ENCODE results near the gene NOB1.

NOB1 gene

GRCh38 chr16:69741519-69741918 is 13.2 kb downstream of the NOB1 start:
- TF ChIP-seq POLR2AphosphoS5 (IDR thresholded peaks at IDR 0.05; ENCODE audit: low read depth, low read length) (no peak), REST (IDR thresholded peaks at IDR 0.05; ENCODE audit: insufficient read depth in 1 of 2, low read depth in 2 of 2, low read length in 2 of 2) (no peak), FOXP2 (optimal IDR thresholded peaks at IDR 0.05; ENCODE audit: borderline replicate concordance, extremely low read depth, extremely low read length, insufficient read depth) (no peak), SIN3A (IDR thresholded peaks at IDR 0.05; ENCODE audit: borderline replicate concordance, insufficient read depth, low read length) (no peak), TAF1 (IDR thresholded peaks at IDR 0.05; ENCODE audit: borderline replicate concordance, insufficient read depth, low read length) (no peak)

GRCh38 chr16:69732101-69732500 is 22.6 kb downstream of the NOB1 start:
- TF ChIP-seq FOXP2 (optimal IDR thresholded peaks at IDR 0.05; ENCODE audit: borderline replicate concordance, extremely low read depth, extremely low read length, insufficient read depth) = no peak
- no peak for TF ChIP-seq SIN3A (IDR thresholded peaks at IDR 0.05; ENCODE audit: borderline replicate concordance, insufficient read depth, low read length)
- TF ChIP-seq REST (IDR thresholded peaks at IDR 0.05; ENCODE audit: insufficient read depth in 1 of 2, low read depth in 2 of 2, low read length in 2 of 2) = no peak
- no peak for TF ChIP-seq TAF1 (IDR thresholded peaks at IDR 0.05; ENCODE audit: borderline replicate concordance, insufficient read depth, low read length)
- TF ChIP-seq POLR2AphosphoS5 (IDR thresholded peaks at IDR 0.05; ENCODE audit: low read depth, low read length) = no peak

GRCh38 chr16:69727916-69728270 is 26.8 kb downstream of the NOB1 start:
- TF ChIP-seq TAF1 (IDR thresholded peaks at IDR 0.05; ENCODE audit: borderline replicate concordance, insufficient read depth, low read length) = no peak
- no peak for TF ChIP-seq POLR2AphosphoS5 (IDR thresholded peaks at IDR 0.05; ENCODE audit: low read depth, low read length)
- no peak for TF ChIP-seq SIN3A (IDR thresholded peaks at IDR 0.05; ENCODE audit: borderline replicate concordance, insufficient read depth, low read length)
- no peak for TF ChIP-seq REST (IDR thresholded peaks at IDR 0.05; ENCODE audit: insufficient read depth in 1 of 2, low read depth in 2 of 2, low read length in 2 of 2)
- TF ChIP-seq FOXP2 (optimal IDR thresholded peaks at IDR 0.05; ENCODE audit: borderline replicate concordance, extremely low read depth, extremely low read length, insufficient read depth) = no peak

GRCh38 chr16:69726313-69727060 is 28.2 kb downstream of the NOB1 start, which contains the start of gene NQO1:
Gene NQO1 (minus strand): TSS chr16:69726560. CDS start chr16:69726439, 121 bp downstream.
- TF ChIP-seq POLR2AphosphoS5 (IDR thresholded peaks at IDR 0.05; ENCODE audit: low read depth, low read length) (peak; percentile 61; the same call in 1 of the 2 replicates), FOXP2 (optimal IDR thresholded peaks at IDR 0.05; ENCODE audit: borderline replicate concordance, extremely low read depth, extremely low read length, insufficient read depth) (no peak)

GRCh38 chr16:69725480-69726312 is 29.0 kb downstream of the NOB1 start:
- no peak for TF ChIP-seq POLR2AphosphoS5 (IDR thresholded peaks at IDR 0.05; ENCODE audit: low read depth, low read length)

GRCh38 chr16:69724981-69725479 is 29.7 kb downstream of the NOB1 start:
- TF ChIP-seq FOXP2 (optimal IDR thresholded peaks at IDR 0.05; ENCODE audit: borderline replicate concordance, extremely low read depth, extremely low read length, insufficient read depth) (no peak), SIN3A (IDR thresholded peaks at IDR 0.05; ENCODE audit: borderline replicate concordance, insufficient read depth, low read length) (no peak), REST (IDR thresholded peaks at IDR 0.05; ENCODE audit: insufficient read depth in 1 of 2, low read depth in 2 of 2, low read length in 2 of 2) (no peak), POLR2AphosphoS5 (IDR thresholded peaks at IDR 0.05; ENCODE audit: low read depth, low read length) (no peak), TAF1 (IDR thresholded peaks at IDR 0.05; ENCODE audit: borderline replicate concordance, insufficient read depth, low read length) (no peak)
